ENCODE data around the gene FKTN. TPM values are rescaled to one million over a fixed set of nuclear protein-coding genes. Genes with fewer than 3 reads are reported as not detected.
"Not testable (repeated sequence)": the region's sequence is repeated elsewhere in the genome, so short reads cannot be mapped to it uniquely, and the experiment has no call there.

The FKTN gene
- total and polyA plus RNA-seq, 2 donors (not counting 1 experiment from before 2014, with no cell fraction given): 5.3 to 16.2 TPM

- Histone ChIP-seq H3K9me3 (ENCODE audit: control extremely low read depth in 1 of 3, control insufficient read depth in 2 of 3, insufficient read depth in 1 of 3, low read length in 2 of 3) (peaks cover 0 to 5% (median 3%) of the 10 kb centered on the region in 3 donors), H3K4me2 (replicated peaks; ENCODE audit: low read depth, low read length, poor library complexity, severe bottlenecking) (no peak overlapping the region), H3K4me1 (ENCODE audit: control insufficient read depth in 2 of 2, insufficient read depth in 2 of 2, low read length in 2 of 2) (no peaks in the 10 kb centered on the region), H2AFZ (ENCODE audit: insufficient read depth, low read depth, low read length, poor library complexity, severe bottlenecking) (no peak overlapping the region), H3K27me3 (replicated peaks in 1 of 4; ENCODE audit: control extremely low read depth in 1 of 4, control insufficient read depth in 3 of 4, insufficient read depth in 4 of 4, low read length in 3 of 4) (no peaks in the 10 kb centered on the region), H3K9ac (ENCODE audit: low read length) (no peak overlapping the region), H4K20me1 (ENCODE audit: control insufficient read depth, insufficient read depth, low read length, poor library complexity, severe bottlenecking) (no peaks in the 10 kb centered on the region), H3K4me3 (ENCODE audit: control extremely low read depth in 1 of 5, extremely low read depth in 1 of 5, insufficient read depth in 1 of 5, low read depth in 2 of 5, low read length in 4 of 5) (no peak overlapping the region), H3K36me3 (replicated peaks in 1 of 2; ENCODE audit: control extremely low read depth in 1 of 2, control insufficient read depth in 1 of 2, extremely low read depth in 1 of 2, insufficient read depth in 2 of 2, low read length in 1 of 2) (no peaks in the 10 kb centered on the region), H3K79me2 (ENCODE audit: control insufficient read depth, insufficient read depth, low read length) (no peaks in the 10 kb centered on the region), H3K27ac (ENCODE audit: low read length in 2 of 2) (no peak overlapping the region)
- Mint-ChIP-seq H3K9me3 (ENCODE audit: insufficient read depth) (peaks cover 9% of the 10 kb centered on the region), H3K27ac (no peak overlapping the region), H3K27me3 (no peaks in the 10 kb centered on the region), H3K4me1 (no peaks in the 10 kb centered on the region), H3K4me3 (no peak overlapping the region)
- ATAC-seq (ENCODE audit: low read depth): no peak
- CTCF ChIA-PET: no interaction called here
- DNase-seq: no peak
- intact Hi-C loops (cut with micrococcal nuclease): no loop called here
- POLR2A ChIA-PET: no interaction called here
- TF ChIP-seq CTCF (IDR thresholded peaks at IDR 0.05) (no peak), EZH2 (IDR thresholded peaks at IDR 0.05; ENCODE audit: borderline replicate concordance, insufficient read depth, low read depth, low read length, poor library complexity, severe bottlenecking) (no peak)
Observed at GRCh38 chr9:105572455-105572854, 14.5 kb downstream of the FKTN start.

- H3K27ac Mint-ChIP-seq; H3K4me1 Mint-ChIP-seq; H3K27ac ChIP-seq (ENCODE audit: low read length in 2 of 2); H3K9me3 Mint-ChIP-seq (ENCODE audit: insufficient read depth); H3K4me3 ChIP-seq (ENCODE audit: control extremely low read depth in 1 of 5, extremely low read depth in 1 of 5, insufficient read depth in 1 of 5, low read depth in 2 of 5, low read length in 4 of 5); H3K9ac ChIP-seq (ENCODE audit: low read length); H3K4me3 Mint-ChIP-seq; H3K4me1 ChIP-seq (ENCODE audit: control insufficient read depth in 2 of 2, insufficient read depth in 2 of 2, low read length in 2 of 2); H3K36me3 ChIP-seq (replicated peaks in 1 of 2; ENCODE audit: control extremely low read depth in 1 of 2, control insufficient read depth in 1 of 2, extremely low read depth in 1 of 2, insufficient read depth in 2 of 2, low read length in 1 of 2); CTCF ChIA-PET; H2AFZ ChIP-seq (ENCODE audit: insufficient read depth, low read depth, low read length, poor library complexity, severe bottlenecking); H3K27me3 ChIP-seq (replicated peaks in 1 of 4; ENCODE audit: control extremely low read depth in 1 of 4, control insufficient read depth in 3 of 4, insufficient read depth in 4 of 4, low read length in 3 of 4); POLR2A ChIA-PET; DNase-seq; H4K20me1 ChIP-seq (ENCODE audit: control insufficient read depth, insufficient read depth, low read length, poor library complexity, severe bottlenecking); H3K27me3 Mint-ChIP-seq; ATAC-seq (ENCODE audit: low read depth); H3K9me3 ChIP-seq (ENCODE audit: control extremely low read depth in 1 of 3, control insufficient read depth in 2 of 3, insufficient read depth in 1 of 3, low read length in 2 of 3); H3K79me2 ChIP-seq (ENCODE audit: control insufficient read depth, insufficient read depth, low read length); H3K4me2 ChIP-seq (replicated peaks; ENCODE audit: low read depth, low read length, poor library complexity, severe bottlenecking); intact Hi-C loops (cut with micrococcal nuclease): not testable (repeated sequence)
- no CpG with 5 or more reads among the region's 6 CpGs for WGBS (ENCODE audit: insufficient coverage)
Observed at GRCh38 chr9:105579952-105580351, 22.0 kb downstream of the FKTN start.

GRCh38 chr9:105581550-105581949, 23.6 kb downstream of the FKTN start:
- H3K4me1 ChIP-seq (ENCODE audit: control insufficient read depth in 2 of 2, insufficient read depth in 2 of 2, low read length in 2 of 2); H3K4me1 Mint-ChIP-seq; H3K9me3 ChIP-seq (ENCODE audit: control extremely low read depth in 1 of 3, control insufficient read depth in 2 of 3, insufficient read depth in 1 of 3, low read length in 2 of 3); H3K27me3 ChIP-seq (replicated peaks in 1 of 4; ENCODE audit: control extremely low read depth in 1 of 4, control insufficient read depth in 3 of 4, insufficient read depth in 4 of 4, low read length in 3 of 4); CTCF ChIA-PET; H3K9me3 Mint-ChIP-seq (ENCODE audit: insufficient read depth); ATAC-seq (ENCODE audit: low read depth); H3K27me3 Mint-ChIP-seq; H3K27ac ChIP-seq (ENCODE audit: low read length in 2 of 2); H2AFZ ChIP-seq (ENCODE audit: insufficient read depth, low read depth, low read length, poor library complexity, severe bottlenecking); H3K36me3 ChIP-seq (replicated peaks in 1 of 2; ENCODE audit: control extremely low read depth in 1 of 2, control insufficient read depth in 1 of 2, extremely low read depth in 1 of 2, insufficient read depth in 2 of 2, low read length in 1 of 2); intact Hi-C loops (cut with micrococcal nuclease); H4K20me1 ChIP-seq (ENCODE audit: control insufficient read depth, insufficient read depth, low read length, poor library complexity, severe bottlenecking); POLR2A ChIA-PET; H3K4me3 ChIP-seq (ENCODE audit: control extremely low read depth in 1 of 5, extremely low read depth in 1 of 5, insufficient read depth in 1 of 5, low read depth in 2 of 5, low read length in 4 of 5); H3K27ac Mint-ChIP-seq; H3K4me3 Mint-ChIP-seq; H3K79me2 ChIP-seq (ENCODE audit: control insufficient read depth, insufficient read depth, low read length); H3K9ac ChIP-seq (ENCODE audit: low read length); DNase-seq; H3K4me2 ChIP-seq (replicated peaks; ENCODE audit: low read depth, low read length, poor library complexity, severe bottlenecking): not testable (repeated sequence)
- 100% methylated on average over 2 of the region's 16 CpGs for WGBS (ENCODE audit: insufficient coverage)
